GM10266 (cell line): ENCODE measurements around the gene OR8B12.
"Not testable (repeated sequence)": the region's sequence is repeated elsewhere in the genome, so short reads cannot be mapped to it uniquely, and the experiment has no call there.

Experiments used
- DNase-seq: peaks from one replicate; pipeline ENCODE4 v3.0.0; 2012; ENCODE audit errors: extremely low spot score
- CTCF ChIP-seq: IDR thresholded peaks from 2 replicates; pipeline ENCODE4 v1.5.1; 2012; ENCODE audit warnings: mild to moderate bottlenecking, low read depth; ENCODE audit not compliant: control insufficient read depth, insufficient read depth; ENCODE audit errors: missing control alignments

Gene OR8B12

GRCh38 chr11:124533626-124534025 lies 9.8 kb downstream of the OR8B12 start:
- no peak for TF ChIP-seq CTCF
- no peak for DNase-seq

GRCh38 chr11:124520550-124520854 lies 23.0 kb downstream of the OR8B12 start:
- no peak for TF ChIP-seq CTCF

GRCh38 chr11:124519850-124520549 lies 23.5 kb downstream of the OR8B12 start:
- DNase-seq, result no peak
- TF ChIP-seq CTCF, result no peak

More at GRCh38 chr11:124520550-124520854, 23.0 kb downstream of the OR8B12 start:
- DNase-seq, result no peak

GRCh38 chr11:124518989-124519451 lies 24.4 kb downstream of the OR8B12 start:
- no peak for DNase-seq
- no peak for TF ChIP-seq CTCF

GRCh38 chr11:124517314-124517713 lies 26.1 kb downstream of the OR8B12 start:
- TF ChIP-seq CTCF, result no peak
- DNase-seq, result no peak

GRCh38 chr11:124514675-124515074 lies 28.8 kb downstream of the OR8B12 start:
- not testable (repeated sequence) for DNase-seq

- TF ChIP-seq CTCF, result no peak
- DNase-seq, result no peak
Measured at GRCh38 chr11:124514131-124514530, 29.3 kb downstream of the OR8B12 start.

GRCh38 chr11:124511745-124512144 lies 31.7 kb downstream of the OR8B12 start:
- DNase-seq, result no peak
- no peak for TF ChIP-seq CTCF
